HEK293T (cell line): ENCODE measurements around the gene KLHL1.

Experiments
- BHLHE40 ChIP-seq: fragments of 450-650 bp; IDR thresholded peaks from 2 replicates; pipeline ENCODE4 v1.6.1; 2016; ENCODE audit warnings: mild to moderate bottlenecking, moderate library complexity, borderline replicate concordance
- CTBP1 ChIP-seq: fragments of 450-650 bp; IDR thresholded peaks from 2 replicates; pipeline ENCODE4 v1.6.1; 2016; ENCODE audit warnings: borderline replicate concordance
- ELF4 ChIP-seq: fragments of 450-650 bp; IDR thresholded peaks from 2 replicates; pipeline ENCODE4 v1.6.1; 2017; ENCODE audit warnings: antibody characterized with exemption
- FOXA1 ChIP-seq: fragments of 450-650 bp; IDR thresholded peaks from 2 replicates; pipeline ENCODE4 v1.6.1; 2016; ENCODE audit warnings: mild to moderate bottlenecking
- FOXM1 ChIP-seq: fragments of 450-650 bp; IDR thresholded peaks from 2 replicates; pipeline ENCODE4 v1.6.1; 2017; ENCODE audit warnings: mild to moderate bottlenecking, borderline replicate concordance
- HDGF ChIP-seq: fragments of 450-650 bp; IDR thresholded peaks from 2 replicates; pipeline ENCODE4 v1.6.1; 2017; ENCODE audit warnings: antibody characterized with exemption, borderline replicate concordance
- L3MBTL2 ChIP-seq: fragments of 450-650 bp; conservative IDR thresholded peaks from 2 replicates; pipeline ENCODE4 v1.6.1; 2016; ENCODE audit warnings: mild to moderate bottlenecking
- SP1 ChIP-seq: fragments of 450-650 bp; IDR thresholded peaks from 2 replicates; pipeline ENCODE4 v1.6.1; 2017
- SUZ12 ChIP-seq: fragments of 450-650 bp; IDR thresholded peaks from 2 replicates; pipeline ENCODE4 v1.6.1; 2016; ENCODE audit warnings: mild to moderate bottlenecking
- TF ChIP-seq, protein P1 (sequence below): fragments of 450-650 bp; IDR thresholded peaks from 2 replicates; pipeline ENCODE4 v1.6.1; 2016

DNA sequence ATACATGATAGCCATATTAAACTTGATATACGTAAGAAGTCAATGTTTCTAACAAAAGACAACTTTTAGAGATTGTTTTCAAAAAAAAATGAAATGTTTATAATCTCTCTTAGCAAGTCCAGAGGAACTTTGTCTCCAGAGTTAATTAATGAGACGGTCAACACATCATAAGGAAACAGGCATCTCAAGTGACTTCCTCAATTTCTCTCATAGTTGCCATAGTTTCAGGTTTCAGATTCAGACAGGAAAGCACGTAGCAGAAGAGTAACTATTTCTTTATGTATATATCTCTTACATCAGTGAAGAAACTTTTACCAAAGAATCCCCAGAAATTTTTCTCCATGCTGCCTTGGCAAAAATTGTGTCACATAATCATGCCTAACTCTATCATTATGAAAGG, 160.2 kb downstream of the KLHL1 start:
- TF ChIP-seq, protein P1, sequence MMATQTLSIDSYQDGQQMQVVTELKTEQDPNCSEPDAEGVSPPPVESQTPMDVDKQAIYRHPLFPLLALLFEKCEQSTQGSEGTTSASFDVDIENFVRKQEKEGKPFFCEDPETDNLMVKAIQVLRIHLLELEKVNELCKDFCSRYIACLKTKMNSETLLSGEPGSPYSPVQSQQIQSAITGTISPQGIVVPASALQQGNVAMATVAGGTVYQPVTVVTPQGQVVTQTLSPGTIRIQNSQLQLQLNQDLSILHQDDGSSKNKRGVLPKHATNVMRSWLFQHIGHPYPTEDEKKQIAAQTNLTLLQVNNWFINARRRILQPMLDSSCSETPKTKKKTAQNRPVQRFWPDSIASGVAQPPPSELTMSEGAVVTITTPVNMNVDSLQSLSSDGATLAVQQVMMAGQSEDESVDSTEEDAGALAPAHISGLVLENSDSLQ = no peak
- TF ChIP-seq L3MBTL2 = no peak
- no peak for TF ChIP-seq CTBP1
- TF ChIP-seq FOXA1 = no peak
- TF ChIP-seq SP1 = no peak
- no peak for TF ChIP-seq BHLHE40
- TF ChIP-seq FOXM1 = no peak
- TF ChIP-seq SUZ12 = no peak
- TF ChIP-seq ELF4 = no peak
- TF ChIP-seq HDGF = no peak
